ENCODE results near the gene CATSPER4. TPM values are rescaled to one million over a fixed set of nuclear protein-coding genes. Genes with fewer than 3 reads are reported as not detected.
"Not testable (repeated sequence)": the region's sequence is repeated elsewhere in the genome, so short reads cannot be mapped to it uniquely, and the experiment has no call there.

Gene CATSPER4
- total RNA-seq, 2 donors from 2014 or later, result not detected

DNA sequence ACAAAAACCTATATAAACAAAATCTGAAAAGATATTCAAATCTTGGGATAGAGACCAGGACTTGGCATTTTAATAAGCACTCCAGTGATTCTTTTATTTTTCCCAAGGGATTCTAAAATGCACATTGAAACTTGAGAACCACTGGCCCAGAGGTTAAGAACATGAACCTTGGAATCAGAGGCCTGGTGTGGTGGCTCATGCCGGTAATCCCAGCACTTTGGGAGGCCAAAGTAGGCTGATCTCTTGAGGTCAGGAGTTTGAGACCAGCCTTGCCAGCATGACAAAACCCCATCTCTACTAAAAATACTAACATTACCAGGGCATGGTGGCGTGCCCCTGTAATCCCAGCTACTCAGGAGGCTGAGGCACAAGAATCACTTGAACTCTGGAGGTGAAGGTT, 30.7 kb downstream of the CATSPER4 start:
- ATAC-seq (no peak), DNase-seq (no peak)
- intact Hi-C loops (cut with DNase I, micrococcal nuclease), result no loop called here

- intact Hi-C loops (cut with DNase I, micrococcal nuclease), result no loop called here
- ATAC-seq (no peak), DNase-seq (no peak)
Measured at GRCh38 chr1:26224606-26225005, 34.2 kb downstream of the CATSPER4 start.

DNA sequence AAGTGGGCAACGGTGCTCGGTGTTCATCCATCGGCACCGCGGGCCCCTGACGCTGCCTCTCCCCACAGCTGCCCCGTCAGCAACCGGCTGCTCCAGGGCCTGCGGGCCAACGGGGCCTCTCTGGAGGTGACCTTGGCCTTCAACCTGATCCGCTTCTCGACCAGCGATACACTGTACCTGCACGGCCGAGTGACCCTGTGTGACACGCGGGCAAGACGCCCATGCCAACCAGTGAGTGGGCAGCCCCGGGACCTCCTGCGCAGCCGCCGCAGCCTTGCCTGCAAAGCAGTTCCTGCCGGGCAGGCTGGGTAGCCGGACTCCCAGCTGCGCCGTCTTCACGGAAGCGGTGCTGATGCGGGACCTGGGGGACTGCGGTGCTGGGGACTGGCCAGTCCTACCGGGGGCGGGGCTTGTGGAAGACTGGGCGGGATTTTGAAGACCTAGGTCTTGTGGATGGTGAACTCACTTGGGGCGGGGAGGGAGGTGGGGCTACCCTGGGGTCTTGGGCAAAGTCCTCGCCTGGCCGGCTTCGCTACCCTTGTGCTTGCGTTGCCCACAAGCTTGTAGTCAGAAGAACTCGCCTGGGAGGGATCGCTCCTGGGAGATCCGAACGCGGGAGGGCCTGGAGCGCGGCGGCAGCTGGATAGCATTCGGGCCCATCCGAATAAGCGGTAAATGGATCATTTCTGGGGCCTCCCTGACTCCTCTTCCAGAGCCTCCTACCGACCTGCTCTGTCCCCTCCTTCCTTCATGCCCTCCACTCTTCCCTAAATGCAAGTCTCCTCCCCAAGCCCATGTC, 34.8 kb downstream of the CATSPER4 start:
- peak; percentile 81 for ATAC-seq
- intact Hi-C loops (cut with DNase I, micrococcal nuclease), result no loop called here
- peak; percentile 86 to 89 for DNase-seq

DNA sequence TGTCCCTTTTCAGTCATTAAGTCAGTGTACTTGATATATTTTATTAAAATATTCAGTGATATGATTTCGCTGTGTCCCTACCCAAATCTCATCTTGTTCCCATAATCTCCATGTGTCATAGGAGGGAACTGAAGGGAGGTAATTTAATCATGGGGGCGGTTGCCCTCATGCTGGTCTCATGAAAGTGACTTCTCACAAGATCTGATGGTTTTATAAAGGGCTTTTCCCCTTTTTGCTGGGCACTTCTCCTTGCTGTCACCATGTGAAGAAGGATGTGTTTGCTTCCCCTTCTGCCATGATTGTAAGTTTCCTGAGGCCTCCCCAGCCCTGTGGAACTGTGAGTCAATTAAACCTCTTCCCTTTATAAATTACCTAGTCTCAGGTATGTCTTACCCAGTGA, 40.3 kb downstream of the CATSPER4 start:
- intact Hi-C loops (cut with DNase I, micrococcal nuclease), result loop anchor here in 1 of 2 donors (10.0 kb wide), 1 partner anchor 56 kb away; the partner anchor contains the start of genes CNKSR1 and ZNF593OS
- not testable (repeated sequence) for DNase-seq

GRCh38 chr1:26233903-26234643, 43.7 kb downstream of the CATSPER4 start, which contains the start of gene CEP85:
TSS of gene CEP85 (plus strand) at chr1:26234200. CDS start at chr1:26239784, 5,584 bp downstream.
- intact Hi-C loops (cut with DNase I, micrococcal nuclease), result loop anchor here in 1 of 2 donors (10.0 kb wide), 1 partner anchor 59 kb away; the partner anchor contains the start of genes CNKSR1 and ZNF593OS
- DNase-seq, result peak; percentile 97 to 99
- ATAC-seq, result peak; percentile 95

More for the DNA sequence above, 40.3 kb downstream of the CATSPER4 start:
- ATAC-seq, result not testable (repeated sequence)

GRCh38 chr1:26234644-26235370, 44.4 kb downstream of the CATSPER4 start:
- DNase-seq (peak in 1 of 2 donors; percentile 32), ATAC-seq (peak; percentile 1)
- intact Hi-C loops (cut with DNase I, micrococcal nuclease), result loop anchor here in 1 of 2 donors (10.0 kb wide), 1 partner anchor 60 kb away; the partner anchor contains the start of genes CNKSR1 and ZNF593OS

- ATAC-seq (no peak), DNase-seq (no peak)
- intact Hi-C loops (cut with DNase I, micrococcal nuclease), result loop anchor here in 1 of 2 donors (10.0 kb wide), 1 partner anchor 63 kb away; the partner anchor contains the start of genes CNKSR1 and ZNF593OS
Measured at GRCh38 chr1:26237230-26237966, 47.0 kb downstream of the CATSPER4 start.

DNA sequence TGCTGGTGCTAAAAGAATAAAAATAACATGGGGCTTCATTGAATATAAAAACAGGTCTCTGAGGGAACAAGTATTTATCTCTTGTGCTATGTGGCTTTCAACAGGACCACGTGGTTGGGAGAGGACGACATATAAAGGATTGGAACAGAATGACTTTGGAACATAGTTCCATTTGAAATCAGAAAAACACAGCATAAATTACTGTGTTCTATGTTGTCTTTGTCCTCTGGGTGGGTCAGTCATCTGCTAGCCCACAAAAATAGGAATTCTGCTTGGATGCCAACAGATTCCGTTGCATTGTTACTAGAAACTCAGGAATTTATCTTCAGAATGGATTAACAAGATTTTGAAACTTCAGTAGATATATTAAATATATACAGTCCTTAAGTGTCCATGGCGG, 49.5 kb downstream of the CATSPER4 start:
- intact Hi-C loops (cut with DNase I, micrococcal nuclease), result loop anchor here in 1 of 2 donors (10.0 kb wide), 1 partner anchor 65 kb away; the partner anchor contains the start of genes CNKSR1 and ZNF593OS
- DNase-seq (no peak), ATAC-seq (no peak)

Other genes with a start within 250 kb of the CATSPER4 start
- 10 to 100 TPM; 49.2 to 51.9 TPM for gene PAFAH2, start 192.5 kb upstream of the CATSPER4 start, total RNA-seq
- gene EXTL1, start 168.8 kb upstream of the CATSPER4 start, total RNA-seq, result under 1 TPM in 1 of 2 donors, not detected in 1; 0.11 TPM
- gene SLC30A2, start 144.5 kb upstream of the CATSPER4 start, total RNA-seq, result under 1 TPM in 1 of 2 donors, not detected in 1; 0.22 TPM
- gene TRIM63, start 123.0 kb upstream of the CATSPER4 start, total RNA-seq, result under 1 TPM; 0.15 to 0.25 TPM
- gene PDIK1L, start 78.8 kb upstream of the CATSPER4 start, total RNA-seq, result 10 to 100 TPM; 15.5 to 15.9 TPM
- gene FAM110D, start 31.5 kb upstream of the CATSPER4 start, total RNA-seq, result 1 to 10 TPM in 1 of 2 donors, under 1 TPM in 1; 0.85 to 1.0 TPM
- not detected for gene C1orf232, start 21.6 kb upstream of the CATSPER4 start, total RNA-seq
- gene ZNF593, start 20.7 kb upstream of the CATSPER4 start, total RNA-seq, result 10 to 100 TPM; 17.6 to 21.2 TPM
- gene ZNF593OS, start 18.8 kb upstream of the CATSPER4 start, total RNA-seq, result not detected
- 10 to 100 TPM; 37.3 to 45.6 TPM for gene CNKSR1, start 13.1 kb upstream of the CATSPER4 start, total RNA-seq
- 10 to 100 TPM; 11.4 to 16.7 TPM for gene CEP85, start 43.6 kb downstream of the CATSPER4 start, total RNA-seq
- gene SH3BGRL3, start 89.5 kb downstream of the CATSPER4 start, total RNA-seq, result 100 to 1,000 TPM; 401 to 409 TPM
- gene UBXN11, start 116.0 kb downstream of the CATSPER4 start, total RNA-seq, result 10 to 100 TPM in 1 of 2 donors, 1 to 10 TPM in 1; 10.0 to 13.4 TPM
- 10 to 100 TPM in 1 of 2 donors, 1 to 10 TPM in 1; 5.7 to 12.9 TPM for gene CD52, start 127.4 kb downstream of the CATSPER4 start, total RNA-seq
- gene CRYBG2, start 163.5 kb downstream of the CATSPER4 start, total RNA-seq, result 10 to 100 TPM; 21.5 to 69.3 TPM
- gene ZNF683, start 182.1 kb downstream of the CATSPER4 start, total RNA-seq, result not detected
- gene LIN28A, start 220.2 kb downstream of the CATSPER4 start, total RNA-seq, result not detected
- gene DHDDS, start 241.7 kb downstream of the CATSPER4 start, total RNA-seq, result 100 to 1,000 TPM; 124 to 126 TPM

Data from left colon (tissue), 2 donors.